HCT116 (cell line): Measurements from ENCODE around the gene CAPN2.

Experiments used
- CTCF ChIP-seq, 3 experiments: fragments of 200-600 bp in 1 of 3; sonication (generic) in 1 of 3; IDR thresholded peaks in 2 of 3; conservative IDR thresholded peaks in 1 of 3; 2 replicates each; pipeline ENCODE4 v1.5.1; 2012 to 2017; ENCODE audit warnings: low read depth in 2 of 3, low read length in 2 of 3, antibody characterized with exemption in 1 of 3, borderline replicate concordance in 1 of 3, control low read depth in 1 of 3, mild to moderate bottlenecking in 1 of 3, mixed read lengths in 1 of 3, mixed run types in 1 of 3, moderate library complexity in 1 of 3; ENCODE audit not compliant: insufficient read depth in 1 of 3
- EZH2 ChIP-seq: fragments of 200-600 bp; sonication (generic); IDR thresholded peaks from 2 replicates; pipeline ENCODE4 v1.6.1; 2017; ENCODE audit warnings: antibody characterized with exemption, mixed run types
- EZH2phosphoT487 ChIP-seq: fragments of 200-600 bp; IDR thresholded peaks from 2 replicates; pipeline ENCODE4 v1.6.1; 2018; ENCODE audit warnings: antibody characterized with exemption, borderline replicate concordance
- RAD21 ChIP-seq: IDR thresholded peaks from 2 replicates; pipeline ENCODE4 v1.6.1; 2012; ENCODE audit warnings: low read depth, mild to moderate bottlenecking
- SP1 ChIP-seq: IDR thresholded peaks from 2 replicates; pipeline ENCODE4 v1.6.1; 2012; ENCODE audit warnings: low read depth

DNA sequence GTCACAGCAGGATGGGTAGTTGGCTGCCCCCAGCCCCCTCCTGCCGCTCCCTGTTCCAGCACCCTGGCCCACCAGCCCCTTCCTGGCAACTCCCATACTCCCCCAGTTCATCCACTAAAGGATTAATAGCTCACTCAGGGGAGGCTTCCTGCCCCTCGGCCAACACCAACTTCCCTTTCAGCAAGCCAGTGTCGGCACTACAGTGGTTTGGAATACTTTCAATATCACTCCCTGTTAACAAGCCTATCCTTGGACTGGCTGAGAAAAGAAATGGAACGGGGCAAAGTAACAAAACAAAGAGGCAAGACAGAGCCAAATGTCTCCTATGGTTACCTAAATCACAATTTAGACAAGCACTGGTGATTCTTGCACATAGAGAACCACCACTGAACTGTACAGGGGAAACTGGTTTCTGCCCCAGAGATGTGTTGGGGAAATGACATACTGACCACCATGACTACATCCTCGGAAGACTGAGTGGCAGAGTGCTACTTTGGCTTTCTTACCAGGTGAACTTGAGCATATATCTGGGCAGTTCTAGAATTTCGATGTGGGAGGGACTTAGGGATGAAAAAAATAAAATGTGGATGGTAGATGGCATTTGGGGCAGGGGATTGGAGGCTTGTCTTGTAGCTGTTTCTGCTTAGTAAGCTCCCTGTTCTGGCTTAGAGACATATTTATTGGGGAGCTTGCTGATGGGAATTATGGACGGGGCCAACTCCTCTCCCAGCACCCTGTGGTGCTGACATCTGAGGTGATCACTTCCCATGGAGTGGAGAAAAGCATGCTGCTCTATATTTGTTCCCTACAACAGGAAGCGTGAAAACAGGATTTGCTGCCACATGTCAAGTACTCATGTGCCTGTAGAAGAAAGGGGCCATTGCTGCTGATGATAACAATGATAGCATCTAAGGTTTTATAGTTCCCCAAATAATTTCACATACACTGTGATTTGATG lies 7.1 kb upstream of the CAPN2 start:
- no peak for TF ChIP-seq SP1
- no peak for TF ChIP-seq CTCF (IDR thresholded peaks at IDR 0.05 in 2 of 3, conservative IDR thresholded peaks at IDR 0.05 in 1 of 3; ENCODE audit: borderline replicate concordance in 1 of 3, insufficient read depth in 1 of 3, low read depth in 2 of 3, low read length in 2 of 3)
- TF ChIP-seq EZH2: no peak
- TF ChIP-seq RAD21: no peak
- no peak for TF ChIP-seq EZH2phosphoT487
